Mesendoderm (in vitro differentiated cells): ENCODE data around the gene CFL1.
"Not testable (repeated sequence)": the region's sequence is repeated elsewhere in the genome, so short reads cannot be mapped to it uniquely, and the experiment has no call there.

ENCODE experiments used
- DNase-seq: peaks from one replicate; pipeline ENCODE4 v3.0.0; 2013
- H2AK5ac ChIP-seq: 2 replicates; pipeline ENCODE4 v1.6.1; 2013; ENCODE audit warnings: low read length, inconsistent platforms
- H2BK120ac ChIP-seq: 2 replicates; pipeline ENCODE4 v1.6.1; 2013; ENCODE audit warnings: low read depth, mild to moderate bottlenecking, low read length, moderate library complexity, mixed read lengths
- H2BK15ac ChIP-seq: replicated peaks from 2 replicates; pipeline ENCODE4 v1.6.1; 2013; ENCODE audit warnings: low read depth, mild to moderate bottlenecking, moderate library complexity
- H2BK5ac ChIP-seq: 2 replicates; pipeline ENCODE4 v1.6.1; 2013; ENCODE audit warnings: low read length, inconsistent platforms
- H3K18ac ChIP-seq: 2 replicates; pipeline ENCODE4 v1.6.1; 2013; ENCODE audit warnings: mild to moderate bottlenecking, low read length, mixed read lengths
- H3K23ac ChIP-seq: one replicate; pipeline ENCODE4 v1.6.1; 2013; ENCODE audit warnings: low read length
- H3K27ac ChIP-seq: 2 replicates; pipeline ENCODE4 v1.5.1; 2013; ENCODE audit warnings: low read depth, mild to moderate bottlenecking, inconsistent platforms, low read length, moderate library complexity
- H3K27me3 ChIP-seq: 2 replicates; pipeline ENCODE4 v1.6.1; 2013; ENCODE audit warnings: low read length, control low read depth, mild to moderate bottlenecking, inconsistent platforms; ENCODE audit not compliant: insufficient read depth, poor library complexity
- H3K36me3 ChIP-seq: 2 replicates; pipeline ENCODE4 v1.6.1; 2013; ENCODE audit warnings: low read length, inconsistent platforms; ENCODE audit not compliant: control insufficient read depth, insufficient read depth
- H3K4ac ChIP-seq: one replicate; pipeline ENCODE4 v1.6.1; 2013; ENCODE audit warnings: low read depth, mild to moderate bottlenecking, low read length, moderate library complexity
- H3K4me1 ChIP-seq: 2 replicates; pipeline ENCODE4 v1.6.1; 2013; ENCODE audit warnings: low read depth, low read length, inconsistent platforms; ENCODE audit not compliant: control insufficient read depth
- H3K4me2 ChIP-seq: 2 replicates; pipeline ENCODE4 v1.6.1; 2013; ENCODE audit warnings: low read length
- H3K4me3 ChIP-seq: 2 replicates; pipeline ENCODE4 v1.5.1; 2013; ENCODE audit warnings: mild to moderate bottlenecking, low read length
- H3K56ac ChIP-seq: one replicate; pipeline ENCODE4 v1.6.1; 2013; ENCODE audit warnings: low read length
- H3K79me1 ChIP-seq: 2 replicates; pipeline ENCODE4 v1.6.1; 2013; ENCODE audit warnings: low read length, inconsistent platforms
- H3K79me2 ChIP-seq: 2 replicates; pipeline ENCODE4 v1.6.1; 2013; ENCODE audit warnings: mild to moderate bottlenecking, low read length; ENCODE audit not compliant: control insufficient read depth, insufficient read depth
- H3K9ac ChIP-seq: 2 replicates; pipeline ENCODE4 v1.6.1; 2013; ENCODE audit warnings: low read length, inconsistent platforms
- H4K5ac ChIP-seq: one replicate; pipeline ENCODE4 v1.6.1; 2013; ENCODE audit warnings: low read length
- H4K8ac ChIP-seq: one replicate; pipeline ENCODE4 v1.6.1; 2013; ENCODE audit warnings: low read depth, mild to moderate bottlenecking, control low read depth, low read length, moderate library complexity
- WGBS: extraction: QIAGEN DNeasy Blood & Tissue Kit; methylation state at CpG from one replicate; pipeline ENCODE4 v1.1.7; 2013; ENCODE audit warnings: low lambda C conversion rate, missing lambda C conversion rate; ENCODE audit not compliant: insufficient coverage; ENCODE audit errors: extremely low coverage; 5-methylcytosine and 5-hydroxymethylcytosine counted together

CFL1 gene

GRCh38 chr11:65849366-65849765, 8.6 kb downstream of the CFL1 start:
- Histone ChIP-seq H3K4me3 (no peak overlapping the region), H4K8ac (no peak overlapping the region), H3K56ac (no peak overlapping the region), H3K9ac (no peak overlapping the region), H3K36me3 (peaks cover 6% of the 10 kb centered on the region), H3K27me3 (no peaks in the 10 kb centered on the region), H2AK5ac (no peak overlapping the region), H3K79me1 (peaks cover 6% of the 10 kb centered on the region), H3K4me1 (no peaks in the 10 kb centered on the region), H4K5ac (no peak overlapping the region), H3K27ac (no peak overlapping the region), H3K23ac (no peak overlapping the region), H3K4ac (no peak overlapping the region), H3K18ac (no peak overlapping the region), H2BK120ac (no peak overlapping the region), H3K4me2 (no peak overlapping the region), H3K79me2 (peaks cover 4% of the 10 kb centered on the region), H2BK5ac (no peak overlapping the region), H2BK15ac (no peak overlapping the region)
- no CpG with 5 or more reads among the region's 8 CpGs for WGBS
- DNase-seq = peak; percentile 23

- H2BK5ac ChIP-seq, H4K8ac ChIP-seq, H3K4ac ChIP-seq, H3K79me1 ChIP-seq, H3K9ac ChIP-seq, H2BK120ac ChIP-seq, H3K23ac ChIP-seq, H3K79me2 ChIP-seq, H3K4me2 ChIP-seq, H3K27me3 ChIP-seq, H2AK5ac ChIP-seq, H3K4me3 ChIP-seq, H2BK15ac ChIP-seq, H3K36me3 ChIP-seq, H3K27ac ChIP-seq, H3K4me1 ChIP-seq, H4K5ac ChIP-seq, H3K56ac ChIP-seq, H3K18ac ChIP-seq: not testable (repeated sequence)
- DNase-seq = peak; percentile 1
- WGBS = no CpG with 5 or more reads among the region's 7 CpGs
Measured at GRCh38 chr11:65848693-65849092, 9.3 kb downstream of the CFL1 start.

GRCh38 chr11:65847746-65848145, 10.2 kb downstream of the CFL1 start:
- Histone ChIP-seq H3K27me3 (no peaks in the 10 kb centered on the region), H3K9ac (no peak overlapping the region), H4K5ac (no peak overlapping the region), H3K36me3 (no peaks in the 10 kb centered on the region), H2BK15ac (no peak overlapping the region), H3K4me1 (no peaks in the 10 kb centered on the region), H3K23ac (no peak overlapping the region), H4K8ac (no peak overlapping the region), H2BK5ac (no peak overlapping the region), H3K56ac (no peak overlapping the region), H2AK5ac (no peak overlapping the region), H3K27ac (no peak overlapping the region), H3K4me3 (no peak overlapping the region), H3K79me1 (no peaks in the 10 kb centered on the region), H2BK120ac (no peak overlapping the region), H3K18ac (no peak overlapping the region), H3K79me2 (no peaks in the 10 kb centered on the region), H3K4me2 (no peak overlapping the region), H3K4ac (no peak overlapping the region)
- no CpG with 5 or more reads among the region's 3 CpGs for WGBS
- no peak for DNase-seq

GRCh38 chr11:65844231-65844872, 13.6 kb downstream of the CFL1 start:
- no peak overlapping the region for H3K23ac ChIP-seq
- no peak overlapping the region for H3K18ac ChIP-seq
- no peak overlapping the region for H4K8ac ChIP-seq
- H2BK15ac ChIP-seq = no peak overlapping the region
- H3K9ac ChIP-seq = no peak overlapping the region
- no peaks in the 10 kb centered on the region for H3K4me1 ChIP-seq
- DNase-seq = no peak
- H2BK120ac ChIP-seq = no peak overlapping the region
- no peak overlapping the region for H4K5ac ChIP-seq
- H3K27me3 ChIP-seq = no peaks in the 10 kb centered on the region
- H3K27ac ChIP-seq = no peak overlapping the region
- H3K4me3 ChIP-seq = no peak overlapping the region
- H3K4me2 ChIP-seq = no peak overlapping the region
- H3K4ac ChIP-seq = no peak overlapping the region
- no peaks in the 10 kb centered on the region for H3K79me1 ChIP-seq
- no CpG with 5 or more reads among the region's 10 CpGs for WGBS
- no peak overlapping the region for H2BK5ac ChIP-seq
- H3K36me3 ChIP-seq = no peaks in the 10 kb centered on the region
- H3K79me2 ChIP-seq = no peaks in the 10 kb centered on the region
- no peak overlapping the region for H2AK5ac ChIP-seq
- no peak overlapping the region for H3K56ac ChIP-seq

- no CpG with 5 or more reads among the region's 3 CpGs for WGBS
- H3K4me3 ChIP-seq = no peak overlapping the region
Measured at GRCh38 chr11:65843811-65844210, 14.2 kb downstream of the CFL1 start.

GRCh38 chr11:65842144-65842543, 15.8 kb downstream of the CFL1 start:
- Histone ChIP-seq H2AK5ac (no peak overlapping the region), H3K27me3 (no peaks in the 10 kb centered on the region), H4K5ac (no peak overlapping the region), H2BK15ac (no peak overlapping the region), H3K27ac (no peak overlapping the region), H3K79me1 (no peaks in the 10 kb centered on the region), H3K36me3 (no peaks in the 10 kb centered on the region), H3K56ac (no peak overlapping the region), H3K4ac (no peak overlapping the region), H3K4me2 (no peak overlapping the region), H3K4me3 (no peak overlapping the region), H2BK5ac (no peak overlapping the region), H3K23ac (no peak overlapping the region), H3K4me1 (no peaks in the 10 kb centered on the region), H3K79me2 (no peaks in the 10 kb centered on the region), H2BK120ac (no peak overlapping the region), H4K8ac (no peak overlapping the region), H3K9ac (no peak overlapping the region), H3K18ac (no peak overlapping the region)
- no peak for DNase-seq
- no CpG with 5 or more reads among the region's 4 CpGs for WGBS

More at GRCh38 chr11:65843811-65844210, 14.2 kb downstream of the CFL1 start:
- Histone ChIP-seq H3K4me1 (no peaks in the 10 kb centered on the region), H3K18ac (no peak overlapping the region), H3K27ac (no peak overlapping the region), H3K27me3 (no peaks in the 10 kb centered on the region), H4K5ac (no peak overlapping the region), H3K36me3 (no peaks in the 10 kb centered on the region), H3K4ac (no peak overlapping the region), H4K8ac (no peak overlapping the region), H3K79me1 (no peaks in the 10 kb centered on the region), H3K9ac (no peak overlapping the region), H3K56ac (no peak overlapping the region), H2BK120ac (no peak overlapping the region), H2BK15ac (no peak overlapping the region), H2AK5ac (no peak overlapping the region), H3K4me2 (no peak overlapping the region), H2BK5ac (no peak overlapping the region), H3K79me2 (no peaks in the 10 kb centered on the region), H3K23ac (no peak overlapping the region)
- no peak for DNase-seq
